BLaER1 (cell line): ENCODE results near the gene SERPINA5.

Experiments used
- H3K27ac ChIP-seq: shearing (Covaris generic); formaldehyde crosslinking; 2 replicates; pipeline ENCODE4 v1.8.1; 2022
- H3K27me3 ChIP-seq: shearing (Covaris generic); formaldehyde crosslinking; 2 replicates; pipeline ENCODE4 v1.8.1; 2022
- H3K36me3 ChIP-seq: shearing (Covaris generic); formaldehyde crosslinking; 2 replicates; pipeline ENCODE4 v1.8.1; 2022
- H3K4me1 ChIP-seq: shearing (Covaris generic); formaldehyde crosslinking; 2 replicates; pipeline ENCODE4 v1.8.1; 2022
- H3K4me2 ChIP-seq: shearing (Covaris generic); formaldehyde crosslinking; 2 replicates; pipeline ENCODE4 v1.8.1; 2022
- H3K4me3 ChIP-seq: shearing (Covaris generic); formaldehyde crosslinking; 2 replicates; pipeline ENCODE4 v1.8.1; 2022
- H3K9ac ChIP-seq: shearing (Covaris generic); formaldehyde crosslinking; 2 replicates; pipeline ENCODE4 v1.8.1; 2022
- H3K9me3 ChIP-seq: shearing (Covaris generic); formaldehyde crosslinking; 2 replicates; pipeline ENCODE4 v1.8.1; 2022
- H4K20me1 ChIP-seq: shearing (Covaris generic); formaldehyde crosslinking; 2 replicates; pipeline ENCODE4 v1.8.1; 2022
- Cebpa-rat ChIP-seq: shearing (Covaris generic); IDR thresholded peaks from 2 replicates; pipeline ENCODE4 v1.8.1; 2022

Gene SERPINA5

GRCh38 chr14:94641632-94641955 is 60.4 kb downstream of the SERPINA5 start:
- H3K27ac ChIP-seq: no peak overlapping the region
- no peak overlapping the region for H3K4me3 ChIP-seq
- H3K9me3 ChIP-seq: no peaks in the 10 kb centered on the region
- no peaks in the 10 kb centered on the region; the same call in 1 of the 2 replicates for H3K27me3 ChIP-seq
- no peaks in the 10 kb centered on the region for H3K36me3 ChIP-seq
- H3K9ac ChIP-seq: no peak overlapping the region
- no peak overlapping the region for H3K4me2 ChIP-seq
- TF ChIP-seq Cebpa-rat: no peak
- no peaks in the 10 kb centered on the region for H3K4me1 ChIP-seq
- no peaks in the 10 kb centered on the region for H4K20me1 ChIP-seq
